Erythroblast (primary cell): Measurements from ENCODE around the gene TRIM67.
"Not testable (repeated sequence)": the region's sequence is repeated elsewhere in the genome, so short reads cannot be mapped to it uniquely, and the experiment has no call there.

ENCODE experiments used
- DNase-seq, 2 experiments: peaks; one replicate each; lab custom pipeline; 2025; lab: John Stamatoyannopoulos, UW
- GATA1 ChIP-seq: IDR thresholded peaks from 2 replicates; pipeline ENCODE4 v1.6.1; 2011; ENCODE audit warnings: low read depth, mild to moderate bottlenecking, control low read depth, low read length, moderate library complexity
- POLR2A ChIP-seq: IDR thresholded peaks from 2 replicates; pipeline ENCODE4 v1.6.1; 2011; ENCODE audit warnings: mild to moderate bottlenecking, low read length

TRIM67 gene

DNA sequence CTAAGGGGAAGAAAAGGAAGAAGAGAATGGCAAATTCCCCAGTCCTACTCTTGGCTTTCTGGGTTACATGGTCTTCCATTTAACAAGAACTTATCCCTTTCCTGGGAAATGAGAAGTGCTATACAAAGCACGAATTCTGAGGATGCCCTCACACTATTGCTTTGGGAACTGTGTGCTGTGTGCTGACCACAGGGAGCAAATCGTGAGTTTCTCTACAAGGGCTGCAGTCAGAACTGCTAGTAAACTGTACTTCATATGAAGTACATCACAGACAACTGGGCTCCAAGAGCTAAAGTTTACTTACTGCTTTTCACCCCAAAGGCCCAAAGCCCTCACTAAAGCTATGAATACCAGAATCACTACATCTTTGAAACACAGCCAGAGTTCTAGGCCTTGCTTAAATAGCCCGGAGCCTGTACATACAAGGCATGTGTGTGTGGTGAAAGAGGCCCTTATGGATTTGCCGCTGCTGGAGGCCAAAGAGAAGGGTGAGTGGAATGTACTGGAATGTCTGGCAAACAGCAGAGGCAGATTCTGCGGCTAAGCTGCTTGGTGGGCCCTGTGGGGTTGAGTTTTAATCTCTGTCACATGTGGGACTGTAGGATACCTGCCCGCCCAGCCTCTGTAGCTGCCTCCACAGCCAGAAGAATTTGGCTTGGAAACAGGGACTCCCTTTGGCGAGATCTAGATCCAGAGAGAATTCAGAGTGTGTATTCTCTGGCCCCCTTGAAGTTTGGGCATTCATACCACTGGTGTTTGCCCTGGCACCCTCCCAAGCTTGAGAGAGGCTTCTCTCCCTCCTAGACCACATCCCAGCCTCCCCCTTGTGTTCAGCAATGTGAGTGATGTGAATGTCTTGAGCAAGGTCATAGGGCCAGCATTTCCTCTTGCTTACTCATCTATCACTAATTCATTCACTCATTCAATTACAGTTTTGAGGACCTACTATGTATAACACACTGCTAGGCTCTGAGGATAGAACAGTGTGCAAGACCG is 21.9 kb upstream of the TRIM67 start:
- DNase-seq: no peak

DNA sequence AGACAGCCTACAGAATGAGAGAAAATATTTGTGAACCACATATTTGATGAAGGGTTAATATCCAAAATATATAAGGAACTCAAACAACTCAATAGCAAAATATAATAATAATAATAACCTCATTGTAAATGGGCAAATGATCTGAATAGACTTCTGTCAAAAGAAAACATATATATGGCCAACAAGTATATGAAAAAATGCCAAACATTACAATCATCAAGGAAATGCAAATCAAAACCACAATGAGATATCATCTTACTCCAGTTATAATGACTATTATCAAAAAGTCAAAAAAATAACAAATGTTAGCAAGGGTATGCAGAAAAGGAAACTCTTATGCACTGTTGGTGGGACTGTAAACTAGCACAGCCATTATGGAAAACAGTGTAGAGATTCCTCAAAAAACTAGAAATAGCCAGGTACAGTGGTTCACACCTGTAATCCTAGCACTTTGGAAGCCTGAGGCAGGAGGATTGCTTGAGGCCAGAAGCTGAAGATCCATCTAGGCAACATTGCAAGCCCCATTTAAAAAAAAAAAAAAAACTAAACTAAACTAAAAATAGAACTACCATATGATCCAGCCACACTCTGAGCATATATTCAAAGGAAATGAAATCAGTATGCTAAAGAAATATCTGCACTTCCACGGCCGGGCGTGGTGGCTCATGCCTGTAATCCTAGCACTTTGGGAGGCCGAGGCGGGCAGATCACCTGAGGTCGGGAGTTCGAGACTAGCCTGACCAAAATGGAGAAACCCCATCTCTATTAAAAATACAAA is 17.3 kb upstream of the TRIM67 start:
- DNase-seq: no peak
- no peak for TF ChIP-seq GATA1
- no peak for TF ChIP-seq POLR2A

More for the DNA sequence above, 21.9 kb upstream of the TRIM67 start:
- no peak for TF ChIP-seq GATA1
- TF ChIP-seq POLR2A: no peak

DNA sequence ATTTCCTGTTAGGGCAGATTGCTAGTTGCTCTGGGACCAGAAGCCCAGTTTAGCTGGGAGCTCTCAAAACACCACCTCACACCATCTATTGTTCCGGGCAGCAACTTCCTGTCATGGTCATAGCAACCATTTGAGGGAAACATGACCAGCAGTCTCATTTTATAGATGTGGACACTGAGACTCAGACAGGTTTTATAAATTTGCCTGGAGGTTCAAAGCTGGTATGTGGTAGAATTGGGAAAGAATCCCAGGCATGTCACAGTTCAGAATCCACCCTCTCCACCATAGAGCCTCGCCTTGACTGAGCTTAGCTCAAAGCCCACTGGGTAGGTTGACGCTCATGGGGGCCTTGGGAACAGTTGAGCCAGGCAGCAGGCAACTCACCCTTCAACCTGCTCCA is 14.0 kb upstream of the TRIM67 start:
- DNase-seq: no peak
- TF ChIP-seq GATA1 (no peak), POLR2A (no peak)

DNA sequence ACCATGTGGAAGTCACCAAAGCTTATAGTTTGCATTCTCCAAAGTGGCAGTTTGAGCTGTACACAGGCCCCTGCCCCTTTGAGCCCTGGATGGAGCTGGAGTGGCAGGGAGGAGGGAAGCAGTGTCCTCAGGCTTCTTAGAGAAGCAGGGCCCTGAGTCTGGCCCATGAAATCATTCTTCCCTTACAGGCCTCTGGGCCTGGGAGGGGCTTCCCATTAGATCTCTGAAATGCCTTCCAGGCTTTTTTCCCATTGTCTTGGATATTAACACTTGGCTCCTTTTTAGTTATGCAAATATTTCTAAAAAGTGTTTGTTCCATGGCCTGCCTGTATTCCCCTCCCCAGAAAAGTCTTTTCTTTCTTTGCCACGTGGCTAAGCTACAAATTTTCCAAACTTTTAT is 10.0 kb upstream of the TRIM67 start:
- TF ChIP-seq POLR2A (no peak), GATA1 (no peak)
- no peak for DNase-seq

DNA sequence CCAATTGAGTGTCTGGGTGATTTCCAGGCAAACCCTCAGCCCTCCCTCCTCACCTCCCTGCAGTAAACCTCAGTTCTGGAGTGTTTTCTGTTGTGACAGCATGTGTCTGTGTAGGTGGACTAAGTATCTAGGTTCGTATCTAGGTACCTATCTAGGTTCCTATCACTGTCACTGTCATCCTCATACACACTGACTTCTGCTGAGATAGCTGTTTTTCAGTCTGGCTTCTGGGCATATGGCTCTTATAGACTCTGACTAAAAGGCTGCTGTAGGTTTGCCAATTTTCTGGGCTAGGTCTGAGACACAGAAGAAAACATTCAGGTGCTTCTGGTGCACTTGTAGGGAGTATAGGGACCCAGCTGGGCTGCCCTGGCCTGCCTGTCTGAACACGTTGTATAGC is 8.1 kb upstream of the TRIM67 start:
- TF ChIP-seq POLR2A (no peak), GATA1 (no peak)
- no peak for DNase-seq

DNA sequence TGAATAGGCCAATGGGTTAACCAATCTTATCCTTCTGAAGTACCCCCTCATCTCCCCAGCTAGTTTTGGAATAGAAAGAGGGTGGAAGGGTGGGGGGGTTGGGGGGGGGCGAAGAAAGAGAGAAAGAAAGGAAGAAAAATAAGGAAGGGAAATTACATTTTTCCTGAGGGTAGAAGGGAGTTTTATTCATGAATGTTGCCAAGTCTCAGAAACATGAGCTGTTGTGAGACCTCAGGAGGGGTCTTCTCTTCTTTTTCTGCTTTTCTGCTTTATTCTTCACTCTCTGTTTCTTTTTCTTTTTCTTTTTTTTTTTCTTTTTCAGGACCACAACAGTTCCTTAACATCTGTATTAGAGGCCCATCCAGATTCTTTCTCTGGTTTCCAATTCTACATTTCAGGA is 6.0 kb upstream of the TRIM67 start:
- no peak for DNase-seq
- TF ChIP-seq GATA1 (no peak), POLR2A (no peak)

DNA sequence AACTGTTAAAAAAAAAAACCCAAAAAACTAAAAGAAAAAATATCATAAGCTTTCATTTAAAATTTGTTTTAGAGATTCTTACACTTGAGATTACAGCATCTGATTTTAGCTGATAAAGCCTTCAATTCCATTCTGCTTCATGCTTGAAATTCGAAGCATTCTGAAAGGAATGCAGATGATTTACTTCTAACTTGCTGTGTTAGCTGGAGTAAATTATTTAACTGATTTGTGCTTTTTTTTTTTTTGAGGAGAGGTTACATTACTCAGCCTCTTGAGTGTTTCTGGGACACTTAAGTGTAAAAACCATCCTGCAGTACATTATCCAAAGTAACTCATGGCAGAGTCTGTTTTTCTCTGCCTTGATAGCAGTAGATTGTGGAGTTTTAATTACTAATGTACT is 4.5 kb upstream of the TRIM67 start:
- DNase-seq: peak in 1 of 2 experiments; percentile 8
- TF ChIP-seq GATA1: no peak
- no peak for TF ChIP-seq POLR2A

DNA sequence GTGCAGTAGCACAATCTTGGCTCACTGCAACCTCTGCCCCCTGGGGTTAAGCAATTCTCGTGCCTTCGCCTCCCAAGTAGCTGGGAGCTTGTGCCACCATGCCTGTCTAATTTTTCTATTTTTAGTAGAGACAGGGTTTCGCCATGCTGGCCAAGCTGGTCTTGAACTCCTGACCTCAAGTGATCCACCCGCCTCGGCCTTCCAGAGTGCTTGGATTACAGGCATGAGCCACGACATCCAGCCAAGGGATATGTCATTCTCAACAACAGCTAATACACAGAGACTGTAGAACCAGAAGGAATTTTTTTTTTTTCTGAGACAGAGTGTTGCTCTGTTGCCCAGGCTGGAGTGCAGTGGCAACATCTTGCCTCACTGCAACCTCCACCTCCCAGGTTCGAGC is 3.7 kb upstream of the TRIM67 start:
- not testable (repeated sequence) for DNase-seq

DNA sequence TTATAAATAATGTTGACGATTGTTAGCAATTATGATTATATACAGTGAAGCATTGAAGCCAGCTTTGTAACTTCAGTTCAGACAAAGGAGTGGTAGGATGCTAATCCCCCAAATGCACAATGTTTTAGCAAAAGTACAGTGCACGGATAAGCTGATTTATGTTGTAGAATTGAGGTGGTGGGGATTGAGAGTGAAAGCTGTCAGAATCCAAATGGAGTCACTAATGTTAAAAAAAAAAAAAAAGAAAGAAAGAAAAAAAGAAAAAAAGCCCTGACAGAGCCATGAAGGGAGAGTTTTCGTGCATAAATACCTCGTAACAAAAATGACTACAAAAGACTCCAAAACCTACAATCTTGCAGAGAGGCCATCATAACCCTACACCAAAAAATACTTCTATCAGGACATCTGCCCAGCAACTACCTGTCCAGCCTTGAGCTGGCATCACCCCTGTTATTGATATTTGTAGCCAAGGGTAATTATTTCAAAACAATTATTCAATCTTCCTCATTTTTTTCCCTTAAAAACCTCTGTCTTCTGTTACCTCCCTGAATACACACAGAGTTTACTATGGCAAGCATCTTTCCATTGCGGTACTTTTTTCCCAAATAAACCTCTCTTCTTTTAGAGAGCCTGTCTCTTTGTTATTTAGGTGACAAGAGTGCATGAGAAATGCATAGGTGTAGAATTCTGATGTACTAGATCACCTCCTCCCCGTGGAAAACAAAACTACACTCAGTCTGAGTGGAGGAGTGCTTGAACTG is 2.5 kb upstream of the TRIM67 start:
- TF ChIP-seq POLR2A: no peak
- no peak for TF ChIP-seq GATA1
- no peak for DNase-seq

DNA sequence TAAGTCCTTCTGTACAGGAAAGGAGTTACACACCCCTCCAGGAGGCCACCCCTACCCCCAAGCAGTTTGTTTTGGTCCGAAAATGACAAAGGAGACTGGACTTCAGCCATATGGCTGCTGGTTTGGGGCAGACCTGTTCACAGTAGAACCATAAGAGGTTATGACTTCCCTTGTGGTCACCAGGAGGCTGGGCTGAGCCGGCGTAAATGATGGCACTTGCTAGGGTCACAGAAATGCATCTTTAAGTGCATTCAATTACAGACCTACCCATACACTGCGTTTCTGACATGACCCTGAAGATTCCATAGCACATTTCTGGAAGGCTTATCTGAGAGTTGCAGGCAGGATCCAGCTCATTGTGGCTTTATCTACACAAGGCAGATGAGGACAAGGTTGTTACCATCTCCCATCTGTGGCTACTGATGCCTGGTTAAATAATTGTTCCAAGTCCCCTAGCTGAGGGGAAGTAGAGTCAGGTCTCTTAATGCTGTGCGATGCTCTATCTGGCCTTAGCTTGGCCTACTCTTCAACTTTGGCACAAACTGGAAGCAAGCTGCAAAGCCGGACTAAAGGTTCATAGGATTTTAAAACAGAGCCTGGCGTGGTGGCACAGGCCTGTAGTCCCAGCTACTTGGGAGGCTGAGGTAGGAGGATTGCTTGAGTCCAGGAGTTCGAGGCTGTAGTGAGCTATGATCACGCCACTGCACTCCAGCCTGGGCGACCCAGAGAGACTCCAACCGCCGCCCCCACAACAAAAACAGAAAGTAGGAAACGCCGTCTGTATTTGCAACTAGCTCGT is 1.7 kb upstream of the TRIM67 start:
- DNase-seq: peak; percentile 90 to 97
- peak; percentile 88 for TF ChIP-seq GATA1
- no peak for TF ChIP-seq POLR2A

DNA sequence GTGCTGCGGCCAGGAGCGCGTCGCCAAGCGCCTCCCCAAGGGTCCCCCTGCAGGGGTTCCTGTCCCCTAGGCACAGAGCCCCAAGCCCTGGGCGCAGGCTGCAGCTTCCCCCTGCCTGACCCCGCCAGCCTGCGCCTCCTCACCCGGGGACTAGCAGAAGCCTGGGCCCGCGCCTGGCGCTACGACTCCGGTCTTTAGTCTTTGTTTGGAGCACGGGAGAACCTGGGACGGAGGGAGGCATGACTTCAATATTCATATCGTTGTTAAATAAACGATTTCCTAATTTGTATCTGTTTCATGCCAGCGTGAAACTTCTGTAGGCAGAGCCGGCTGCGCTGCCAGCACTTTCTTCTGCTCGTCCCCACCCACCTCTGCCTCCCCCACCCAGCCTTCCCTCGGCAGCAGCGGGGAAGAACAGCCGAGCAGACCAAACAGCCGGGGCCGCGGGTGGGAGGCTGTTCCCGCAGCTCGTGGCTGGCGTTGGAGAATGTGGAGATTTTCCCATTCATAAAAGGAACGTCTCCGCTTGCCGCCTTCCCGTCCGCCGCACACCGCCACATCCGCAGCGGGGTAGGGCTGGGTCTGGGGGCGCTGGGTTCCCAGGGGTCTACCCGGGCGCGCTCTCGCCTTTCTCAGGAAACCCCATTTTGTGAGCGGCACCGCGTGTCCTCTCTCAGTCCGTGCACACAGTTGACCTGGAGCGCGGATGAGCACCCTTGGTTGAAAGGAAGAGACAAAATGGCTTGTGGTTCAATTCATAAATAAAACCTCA is 777 bp upstream of the TRIM67 start:
- TF ChIP-seq POLR2A: no peak
- TF ChIP-seq GATA1: no peak

DNA sequence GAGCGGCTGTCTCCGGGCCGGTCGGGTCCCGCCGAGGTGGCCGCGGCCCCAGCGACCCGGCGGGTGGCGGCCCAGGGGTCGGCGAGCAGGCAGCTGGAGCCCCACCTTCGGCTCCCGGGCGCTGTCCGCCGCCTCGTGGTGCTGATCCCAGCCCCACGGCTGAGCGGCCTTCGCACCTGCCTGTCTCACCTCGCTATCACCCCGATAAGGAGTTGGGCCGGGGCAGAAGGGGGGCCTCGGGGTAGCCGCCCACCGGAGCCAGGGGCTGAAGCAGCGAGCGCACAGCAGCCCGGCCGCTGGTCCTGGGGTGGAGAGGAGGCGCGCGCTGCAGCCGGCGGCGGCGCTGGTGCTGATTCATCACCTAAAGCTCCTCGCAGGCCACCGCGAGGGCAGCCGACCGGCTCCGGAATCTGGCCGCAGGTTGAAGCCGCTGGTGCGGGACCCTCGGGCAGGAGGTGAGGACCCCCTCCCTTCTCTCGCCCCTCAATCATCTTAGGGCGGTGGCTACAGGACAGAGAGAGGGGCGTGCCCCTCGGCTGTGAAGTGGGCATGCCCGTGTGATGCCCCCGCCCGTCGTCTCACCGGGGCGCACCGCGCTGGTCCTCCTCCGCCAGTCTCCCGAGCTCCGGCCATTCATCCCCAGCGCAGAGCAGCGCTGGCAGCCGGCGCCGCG is 575 bp downstream of the TRIM67 start:
- peak; percentile 69 to 79 for DNase-seq
- no peak for TF ChIP-seq POLR2A
- no peak for TF ChIP-seq GATA1

More for the DNA sequence above, 777 bp upstream of the TRIM67 start:
- DNase-seq: peak; percentile 73 to 76
